IPS-18c (cell line): Measurements from ENCODE around the gene KCND3.

Experiments
- H3K4me3 ChIP-seq: 2 replicates; pipeline ENCODE4 v1.7.0; 2013; ENCODE audit warnings: low read depth, mild to moderate bottlenecking, low read length, moderate library complexity; ENCODE audit not compliant: insufficient read depth
- H3K9me3 ChIP-seq: one replicate; pipeline ENCODE4 v1.6.1; 2013; ENCODE audit warnings: mild to moderate bottlenecking, low read length, moderate library complexity; ENCODE audit not compliant: control insufficient read depth, insufficient read depth

The KCND3 gene

DNA sequence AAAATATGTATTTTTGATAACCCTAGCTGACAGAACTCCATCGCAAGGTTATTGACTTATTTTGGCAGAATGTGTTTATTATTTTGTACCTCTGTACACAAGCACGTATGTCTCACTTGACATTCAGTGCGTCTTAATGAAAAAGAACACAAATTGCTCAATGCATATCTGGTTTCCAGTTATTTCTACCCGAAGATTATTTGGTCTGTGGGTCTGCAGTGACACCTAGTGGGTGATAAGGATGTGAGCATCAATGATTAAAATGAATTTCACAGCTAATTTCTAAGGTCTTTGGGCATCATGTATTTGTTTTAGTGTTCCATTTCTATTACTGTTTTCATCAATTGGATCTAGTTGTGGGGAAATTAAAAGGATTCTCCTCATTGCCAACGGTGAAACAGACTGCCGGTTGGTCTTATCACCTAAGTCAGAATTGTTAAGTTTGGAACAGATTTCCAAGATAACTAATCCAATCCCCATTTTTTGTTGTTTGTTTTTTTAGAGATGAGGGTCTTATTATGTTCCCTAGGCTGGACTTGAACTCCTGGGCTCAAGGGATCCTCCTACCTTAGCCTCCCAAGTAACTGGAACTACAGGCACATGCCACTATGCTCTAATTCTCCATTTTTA is 219.8 kb downstream of the KCND3 start:
- Histone ChIP-seq H3K9me3 (no peaks in the 10 kb centered on the region), H3K4me3 (no peak overlapping the region)

DNA sequence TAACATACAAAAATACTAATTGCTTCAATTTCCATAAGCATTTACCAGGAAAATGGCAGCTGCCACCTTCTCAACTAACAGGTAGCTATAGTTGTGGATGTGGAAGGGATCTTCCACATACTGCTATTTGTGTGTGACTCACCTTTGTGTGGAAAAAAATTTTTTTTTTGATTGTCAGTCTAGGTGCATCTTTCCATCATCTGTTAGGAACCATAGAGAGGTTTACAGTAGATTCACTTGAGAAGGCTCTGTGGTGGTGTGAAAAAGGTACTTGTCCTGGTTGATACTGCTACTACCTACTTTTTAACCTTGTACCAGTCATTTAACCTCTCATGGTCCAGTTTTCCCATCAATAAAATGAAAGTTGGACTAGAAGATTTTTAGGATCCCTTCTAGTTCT is 220.8 kb downstream of the KCND3 start:
- Histone ChIP-seq H3K4me3 (no peak overlapping the region), H3K9me3 (no peaks in the 10 kb centered on the region)

DNA sequence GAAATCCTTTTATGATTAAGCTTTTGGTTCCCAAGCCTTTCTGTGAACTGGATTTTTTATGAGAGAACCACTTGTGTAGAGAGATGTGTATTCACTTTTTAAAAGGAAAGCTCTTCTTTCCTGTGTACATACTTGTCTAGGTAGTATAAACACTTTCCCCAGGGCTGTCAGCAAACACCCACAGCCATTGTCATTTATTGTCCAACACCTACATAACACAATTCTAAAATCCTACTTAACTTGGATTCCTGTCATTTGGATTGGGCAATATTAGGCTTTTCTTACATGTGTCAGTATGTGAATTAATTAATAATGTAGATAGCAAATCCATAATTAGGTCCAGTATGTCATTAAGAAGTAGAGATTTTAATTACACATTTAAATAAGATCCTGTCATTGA is 221.4 kb downstream of the KCND3 start:
- H3K4me3 ChIP-seq = no peak overlapping the region

DNA sequence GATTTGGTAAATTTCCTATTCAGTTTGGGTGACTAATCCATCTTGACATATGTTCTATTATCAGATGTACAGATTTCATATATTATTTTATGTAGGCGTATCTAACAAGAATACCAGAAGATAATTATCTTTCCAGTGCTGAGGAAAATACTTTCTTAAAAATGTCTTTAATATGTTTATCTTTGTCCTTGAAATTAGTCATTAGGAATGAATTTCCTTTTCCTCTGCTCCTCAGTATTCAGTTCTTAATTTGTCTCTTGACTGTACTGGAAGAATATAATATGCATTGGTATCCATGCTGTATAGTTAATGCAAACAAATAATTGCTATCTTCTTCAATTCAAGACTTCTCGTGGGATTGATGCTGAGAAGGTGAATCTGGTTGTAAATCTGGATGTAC is 227.1 kb downstream of the KCND3 start:
- no peak overlapping the region for H3K4me3 ChIP-seq
- no peaks in the 10 kb centered on the region for H3K9me3 ChIP-seq

More for the DNA sequence above, 221.4 kb downstream of the KCND3 start:
- H3K9me3 ChIP-seq = no peaks in the 10 kb centered on the region

DNA sequence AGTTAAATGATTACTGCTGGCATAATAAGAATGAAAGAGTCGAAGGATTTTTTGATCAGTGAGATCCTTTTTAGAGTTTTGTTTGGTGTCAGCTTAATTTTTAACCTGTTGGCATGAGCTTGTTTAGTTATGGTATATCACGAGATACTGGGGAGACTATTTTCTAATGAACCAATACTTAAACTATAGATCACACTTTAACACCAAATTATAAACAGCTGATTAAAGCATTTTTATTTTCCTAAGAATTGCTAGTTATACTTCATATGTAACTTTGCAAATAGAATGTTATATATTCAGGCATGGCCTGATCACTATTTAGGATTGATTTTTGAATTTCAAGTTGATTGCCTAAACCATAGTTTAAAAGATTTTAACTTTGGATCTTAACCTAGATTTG is 227.8 kb downstream of the KCND3 start:
- H3K9me3 ChIP-seq = no peaks in the 10 kb centered on the region
- no peak overlapping the region for H3K4me3 ChIP-seq

DNA sequence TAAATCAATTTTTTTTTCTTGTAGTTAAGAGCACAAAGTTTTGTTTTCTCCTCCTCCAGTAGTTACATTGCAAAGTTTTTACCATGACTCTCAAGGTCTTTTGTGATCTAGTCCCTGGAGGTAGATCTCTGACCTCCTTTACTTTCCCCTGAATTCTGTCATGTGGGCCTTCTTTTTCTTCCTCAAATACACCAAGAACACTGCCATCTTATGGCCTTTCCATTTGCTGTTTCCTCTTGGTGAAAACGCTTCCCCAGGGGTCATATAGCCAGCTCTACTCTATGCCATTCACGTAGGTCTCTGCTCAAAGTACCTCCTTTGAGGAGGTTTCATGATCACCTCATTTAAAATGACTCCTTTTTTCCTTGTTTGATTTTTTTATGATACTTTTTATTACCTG is 231.1 kb downstream of the KCND3 start:
- H3K9me3 ChIP-seq = no peaks in the 10 kb centered on the region
- no peak overlapping the region for H3K4me3 ChIP-seq

DNA sequence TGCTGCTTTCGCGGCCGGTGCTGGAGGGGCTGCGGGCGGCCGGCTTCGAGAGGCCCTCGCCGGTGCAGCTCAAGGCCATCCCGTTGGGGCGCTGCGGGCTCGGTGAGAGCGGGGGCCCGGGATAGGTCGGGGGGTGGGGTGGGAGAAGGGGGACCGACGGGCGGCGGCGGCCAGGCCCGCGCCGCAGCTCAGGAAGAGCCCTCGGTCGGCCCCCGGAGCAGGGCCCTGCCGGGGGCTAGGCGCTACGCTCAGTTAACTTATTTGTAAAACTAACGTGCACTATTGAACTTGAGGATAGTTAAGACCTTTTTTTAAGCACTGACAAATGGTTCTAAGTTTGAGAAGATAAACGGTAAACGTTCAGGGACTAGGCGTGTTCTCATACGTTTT is 233.3 kb downstream of the KCND3 start:
- no peaks in the 10 kb centered on the region for H3K9me3 ChIP-seq
- peak overlapping the region; percentile 97 for H3K4me3 ChIP-seq

DNA sequence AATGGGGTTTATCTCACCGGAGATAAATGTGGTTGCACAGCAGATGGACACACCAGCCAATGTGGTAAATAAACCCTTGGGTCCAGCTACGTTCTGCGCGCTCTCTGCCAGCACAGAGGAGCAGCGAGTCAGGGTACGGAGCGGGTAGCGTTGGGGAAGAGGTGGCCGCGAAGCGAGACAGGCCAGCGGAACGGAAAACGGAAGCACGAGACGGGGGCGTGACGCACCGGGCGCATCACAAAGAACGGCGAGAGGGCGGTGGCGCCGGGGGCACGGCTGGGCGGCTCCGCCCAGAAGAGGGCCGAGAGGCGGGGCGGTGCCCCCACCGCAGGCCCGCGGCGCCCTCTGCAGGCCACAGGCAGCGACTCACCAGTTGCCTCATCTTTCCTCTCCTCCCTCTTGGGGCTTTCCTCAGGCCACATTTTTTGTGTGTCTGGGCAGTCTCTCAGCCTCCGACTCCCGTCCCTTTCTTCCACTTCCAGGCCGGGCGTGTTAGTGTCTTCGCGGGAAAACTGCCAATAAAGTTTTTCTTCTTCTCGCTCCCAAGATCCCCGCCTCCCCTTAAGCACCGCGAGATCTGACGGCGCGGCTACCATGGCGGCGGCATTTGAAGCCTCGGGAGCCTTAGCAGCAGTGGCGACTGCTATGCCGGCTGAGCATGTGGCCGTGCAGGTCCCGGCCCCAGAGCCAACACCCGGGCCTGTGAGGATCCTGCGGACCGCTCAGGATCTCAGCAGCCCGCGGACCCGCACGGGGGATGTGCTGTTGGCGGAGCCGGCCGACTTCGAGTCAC is 233.9 kb downstream of the KCND3 start, which contains the start of gene DDX20:
Gene DDX20 (plus strand): TSS at position 571 of the 793 bp plus-strand sequence. CDS start 24 bp downstream, at position 595.
- Histone ChIP-seq H3K4me3 (peak within 1 kb of the TSS; percentile 97), H3K9me3 (no peaks in the 10 kb centered on the region)

DNA sequence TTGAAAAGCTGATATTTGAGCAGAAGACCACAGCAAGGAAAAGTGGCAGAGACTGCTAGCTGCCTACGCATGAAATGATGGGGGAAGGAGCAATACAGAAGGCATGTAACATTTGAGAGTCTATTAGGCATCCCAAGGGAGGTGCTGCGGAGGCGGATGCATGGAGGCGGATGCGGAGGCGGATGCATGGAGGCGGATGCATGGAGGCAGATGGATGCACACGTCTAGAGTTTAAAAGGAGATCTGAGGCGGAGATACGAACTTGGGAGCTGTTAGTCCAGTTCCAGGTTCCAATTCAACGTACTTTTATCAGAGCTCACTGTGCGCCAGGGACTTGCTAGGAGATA is 234.5 kb downstream of the KCND3 start:
- Histone ChIP-seq H3K9me3 (no peaks in the 10 kb centered on the region), H3K4me3 (peak overlapping the region; percentile 97)

DNA sequence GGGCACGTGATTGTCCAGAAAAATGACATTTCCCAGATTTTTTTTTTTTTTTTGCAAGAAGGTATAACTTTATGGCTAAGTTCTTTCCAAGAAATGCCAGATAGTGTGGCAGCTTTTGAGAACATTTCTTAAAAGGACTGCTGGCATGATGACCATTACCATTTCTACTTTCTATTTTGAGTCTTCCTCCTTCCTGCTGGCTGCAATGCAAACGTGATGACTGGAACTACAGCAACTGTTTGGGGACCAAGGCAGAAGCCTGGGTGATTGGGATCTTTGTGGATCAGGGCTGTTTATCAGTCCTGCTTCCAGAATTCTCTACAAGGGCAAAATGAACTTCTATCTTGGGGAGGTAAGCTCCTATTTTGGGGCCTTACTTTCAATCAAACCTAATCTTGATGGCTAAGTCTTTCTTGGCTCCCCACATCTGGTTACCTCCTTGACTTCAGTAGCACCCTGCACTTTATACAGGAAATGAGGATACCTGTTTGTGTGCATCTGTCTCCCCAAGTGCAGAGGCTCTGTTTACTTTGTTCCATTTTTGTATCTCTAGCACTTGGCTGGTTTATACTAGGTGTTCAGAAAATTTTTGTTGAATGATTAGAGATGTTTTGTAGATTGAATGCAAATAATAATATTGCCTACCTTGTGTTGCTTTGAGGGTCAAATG is 237.4 kb downstream of the KCND3 start:
- Histone ChIP-seq H3K9me3 (peaks cover 2% of the 10 kb centered on the region), H3K4me3 (no peak overlapping the region)

DNA sequence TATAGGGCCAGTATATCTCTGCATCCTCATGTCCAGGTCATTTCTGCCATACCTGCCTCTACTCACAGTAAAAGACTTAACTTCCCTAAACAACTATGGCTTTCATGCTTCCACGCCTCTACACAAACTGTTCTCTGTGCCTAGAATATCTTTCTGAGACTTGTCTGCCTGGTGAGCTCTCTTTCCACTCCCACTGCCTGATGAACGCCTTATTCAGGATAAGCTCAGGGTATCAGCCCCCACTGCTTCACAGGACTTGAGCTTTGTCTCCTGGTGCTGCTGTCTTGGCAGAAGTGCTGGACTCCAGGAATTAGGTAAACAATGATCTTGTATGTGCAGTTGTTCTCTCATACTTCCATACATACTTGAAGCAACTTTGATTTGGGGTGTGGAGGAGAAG is 238.6 kb downstream of the KCND3 start:
- Histone ChIP-seq H3K9me3 (peaks cover 2% of the 10 kb centered on the region), H3K4me3 (no peak overlapping the region)

DNA sequence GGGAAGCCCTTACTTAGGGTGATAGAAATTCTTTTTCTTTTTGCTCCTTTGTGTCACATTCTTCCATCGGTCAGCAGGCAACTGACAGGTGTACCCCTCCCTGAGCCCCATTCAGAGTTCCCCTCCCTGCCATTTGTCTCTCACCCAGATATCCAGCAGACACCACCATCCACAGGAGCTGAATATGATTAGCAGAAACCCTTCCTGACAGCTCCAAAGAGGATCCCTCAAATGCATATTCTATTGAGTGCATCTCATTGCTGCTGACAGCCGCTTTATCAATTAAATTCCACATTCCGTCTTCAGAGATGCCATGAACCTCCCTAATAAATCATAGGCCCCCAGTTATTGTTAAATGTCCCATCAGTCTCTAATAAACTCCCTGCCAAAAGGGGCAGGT is 239.8 kb downstream of the KCND3 start:
- peaks cover 2% of the 10 kb centered on the region for H3K9me3 ChIP-seq
- peak overlapping the region; percentile 5; the same call in 1 of the 2 replicates for H3K4me3 ChIP-seq

DNA sequence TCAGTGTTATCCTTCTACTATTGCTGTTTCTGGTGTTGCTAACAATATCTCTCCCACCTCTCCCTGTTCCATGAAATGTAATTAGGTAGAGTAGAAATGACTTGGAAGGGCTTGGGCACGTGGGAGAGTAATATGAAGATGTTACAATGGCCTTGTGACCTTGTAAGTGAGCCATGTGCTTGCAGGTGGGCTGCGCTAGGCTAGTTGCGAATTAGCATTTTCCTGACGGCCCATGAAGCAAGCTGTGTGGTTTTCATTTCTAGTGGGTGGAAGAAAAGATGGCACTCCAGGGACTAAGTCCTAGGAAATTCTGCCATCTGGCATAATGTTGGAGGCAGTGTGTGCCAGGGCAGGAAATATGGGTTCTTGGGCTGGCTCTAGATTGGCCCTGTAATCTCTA is 241.5 kb downstream of the KCND3 start:
- Histone ChIP-seq H3K4me3 (no peak overlapping the region), H3K9me3 (peaks cover 2% of the 10 kb centered on the region)

DNA sequence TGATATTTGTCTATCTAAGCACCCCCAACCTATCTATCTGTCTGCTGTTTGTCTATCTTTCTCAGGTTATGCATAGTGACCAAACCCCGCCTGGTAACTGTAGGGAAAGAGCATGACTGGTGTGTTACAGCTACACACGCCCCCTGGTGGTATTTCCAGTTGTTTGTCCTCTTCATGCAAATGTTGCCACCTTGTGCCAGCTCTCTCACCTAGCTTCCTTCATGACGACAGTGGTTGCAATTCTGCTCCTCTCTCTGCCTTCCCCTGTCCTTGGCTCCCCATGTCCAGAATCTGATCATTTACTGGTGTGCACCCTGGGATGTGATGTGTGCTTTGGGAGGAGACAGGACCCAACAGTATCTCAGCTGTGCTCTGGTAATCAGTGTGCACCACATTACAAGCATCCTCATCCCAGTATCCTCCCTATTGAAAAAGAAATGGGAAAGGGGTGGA is 242.2 kb downstream of the KCND3 start:
- H3K4me3 ChIP-seq = no peak overlapping the region
- H3K9me3 ChIP-seq = peaks cover 2% of the 10 kb centered on the region

DNA sequence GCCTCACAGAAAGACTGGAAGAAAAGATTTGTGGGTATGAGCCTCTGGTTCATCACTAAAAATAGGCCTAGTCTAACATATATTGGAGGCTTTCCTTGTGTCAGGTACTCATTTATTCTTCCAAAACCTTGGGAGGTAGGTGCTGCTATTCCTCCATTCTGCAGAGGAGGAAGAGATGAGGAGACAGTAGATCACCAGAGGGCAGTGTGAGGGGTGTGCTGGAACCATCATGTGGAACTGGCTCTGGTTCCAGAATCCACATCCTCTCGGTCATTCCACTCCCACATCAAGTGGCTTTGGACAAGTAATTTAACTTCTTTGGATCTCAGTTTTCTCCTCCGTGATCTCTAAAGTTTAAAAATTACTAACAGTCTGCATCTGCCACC is 242.9 kb downstream of the KCND3 start:
- Histone ChIP-seq H3K9me3 (peaks cover 2% of the 10 kb centered on the region), H3K4me3 (no peak overlapping the region)

DNA sequence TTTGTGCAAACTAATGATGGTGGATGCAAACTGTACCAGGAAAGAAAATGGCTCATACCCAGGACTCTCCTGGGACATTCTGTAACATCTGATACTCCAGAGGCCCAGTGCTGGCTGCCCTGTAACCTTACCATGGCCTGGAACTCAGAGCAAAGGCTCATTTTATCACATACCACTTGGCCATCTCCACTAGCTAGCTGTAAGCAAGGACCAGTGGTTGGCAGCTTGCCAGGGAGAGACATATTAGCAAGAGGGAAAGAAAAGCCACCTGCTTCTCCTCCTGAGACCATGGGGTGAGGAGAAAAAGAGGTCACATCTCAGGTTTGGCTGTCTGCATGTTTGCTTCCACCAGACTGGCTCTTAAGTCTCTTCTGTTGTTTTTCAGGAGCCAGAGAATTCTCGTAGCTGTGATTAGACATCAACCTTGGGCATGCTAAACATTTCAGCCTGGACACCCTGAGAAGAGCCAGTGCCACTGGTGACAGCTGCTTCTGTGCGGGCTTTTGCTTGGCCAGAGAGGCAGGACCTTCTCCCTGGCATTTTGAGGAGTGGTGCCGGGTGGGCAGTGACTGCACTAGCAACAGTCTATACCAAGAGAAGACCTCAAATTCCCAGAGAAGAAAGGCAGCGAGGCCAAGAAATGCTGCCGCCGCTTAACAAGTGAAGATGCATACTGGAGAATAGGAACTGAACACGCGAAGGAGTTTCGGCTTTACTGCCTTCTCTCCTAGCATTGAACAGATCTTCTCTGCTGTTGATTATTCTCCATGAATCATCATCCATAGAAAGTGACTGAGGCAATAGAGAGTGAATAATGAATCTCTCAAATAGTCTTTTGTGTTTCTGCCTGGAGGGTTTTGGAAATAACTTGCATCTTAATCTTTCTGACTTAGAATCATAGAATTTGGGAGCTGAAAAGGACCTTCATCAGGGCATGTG is 243.5 kb downstream of the KCND3 start:
- Histone ChIP-seq H3K9me3 (peaks cover 2% of the 10 kb centered on the region), H3K4me3 (no peak overlapping the region)

DNA sequence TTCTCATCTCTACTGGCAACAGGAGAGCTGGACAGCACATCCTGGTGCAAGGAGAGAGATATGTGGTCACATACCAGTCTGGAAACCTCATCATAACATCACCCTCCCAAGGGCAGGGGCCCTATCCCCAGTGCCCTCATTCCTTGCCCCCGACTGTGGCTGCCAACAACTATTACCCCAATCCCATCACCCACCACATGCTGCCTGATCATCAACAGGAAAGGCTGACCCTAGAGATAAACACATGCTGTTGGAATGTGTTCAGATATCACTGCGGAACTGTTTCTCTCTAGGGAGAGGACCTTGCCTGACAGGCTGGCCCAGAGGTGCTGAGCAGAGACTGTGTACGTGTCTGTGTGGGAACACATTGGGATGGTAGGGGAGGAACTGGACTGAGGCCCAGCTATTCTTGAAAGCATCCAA is 245.8 kb downstream of the KCND3 start:
- H3K9me3 ChIP-seq = peaks cover under 1% of the 10 kb centered on the region
- H3K4me3 ChIP-seq = no peak overlapping the region
